ENCODE measurements around the gene HEXA. TPM values are rescaled to one million over a fixed set of nuclear protein-coding genes. Genes with fewer than 3 reads are reported as not detected.

HEXA gene
- total and polyA plus RNA-seq, 2 donors (not counting 1 experiment from before 2014, with no cell fraction given), result 80.3 to 183 TPM

DNA sequence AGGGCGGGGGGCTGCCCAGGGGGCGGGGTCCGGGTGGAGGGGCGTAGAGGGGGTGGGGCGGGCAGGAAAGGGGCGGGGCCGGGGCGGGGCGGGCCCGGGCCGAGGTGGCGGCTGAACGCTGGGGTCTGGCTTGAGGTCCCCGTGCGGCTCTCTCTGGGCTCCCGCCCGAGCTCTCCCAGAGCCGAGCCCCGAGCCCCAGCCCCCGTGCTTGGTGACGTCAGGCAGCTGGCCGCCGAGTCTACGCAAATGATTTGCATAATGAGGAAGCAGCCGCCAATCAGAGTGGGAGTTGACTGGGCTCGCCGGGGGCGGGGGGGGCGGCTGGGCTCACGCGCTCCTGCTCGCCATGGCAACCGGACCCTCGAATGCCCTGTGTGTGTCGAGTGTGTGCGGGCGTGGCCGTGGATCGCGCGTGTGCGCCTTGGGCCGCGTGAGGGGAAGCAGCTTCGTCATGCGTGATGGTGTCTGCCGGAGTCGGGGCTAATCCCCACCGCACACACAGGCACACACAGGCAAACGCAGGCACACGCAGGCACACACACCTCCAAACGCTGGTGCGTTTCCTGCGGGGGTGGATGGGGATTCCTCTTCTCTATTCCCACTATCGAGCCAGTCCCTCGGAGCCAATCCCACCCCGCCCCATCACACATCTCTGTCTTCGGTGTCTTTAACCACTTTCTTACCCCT lies 55.7 kb downstream of the HEXA start, which contains the start of gene CELF6:
Gene CELF6 (minus strand): TSS at position 173 of the 687 bp plus-strand sequence. CDS start 283 bp downstream, outside the sequence.
- Histone ChIP-seq H3K9ac (ENCODE audit: insufficient read depth, low read length) (peak within 1 kb of the TSS; percentile 37), H3K4me2 (ENCODE audit: extremely low read depth, insufficient read depth, low read length) (peak within 1 kb of the TSS; percentile 81), H3K27ac (ENCODE audit: insufficient read depth, low read length) (peak within 1 kb of the TSS; percentile 4), H3K4me1 (ENCODE audit: control insufficient read depth, extremely low read depth, insufficient read depth, low read length) (peaks cover 2% of the 10 kb centered on the region), H3K79me2 (ENCODE audit: control insufficient read depth, insufficient read depth, low read length) (no peaks in the 10 kb centered on the region), H2AFZ (ENCODE audit: low read length) (peak within 1 kb of the TSS; percentile 54), H4K20me1 (ENCODE audit: control insufficient read depth, extremely low read depth, insufficient read depth, low read length) (no peaks in the 10 kb centered on the region), H3K4me3 (replicated peaks in 1 of 4; ENCODE audit: control extremely low read depth in 1 of 4, insufficient read depth in 1 of 4, low read depth in 3 of 4, low read length in 4 of 4) (peak within 1 kb of the TSS; percentile 52 to 59 (median 56)), H3K27me3 (ENCODE audit: control insufficient read depth, insufficient read depth, low read length) (peaks cover 13% of the 10 kb centered on the region), H3K9me3 (ENCODE audit: control insufficient read depth, insufficient read depth, low read depth, low read length) (no peaks in the 10 kb centered on the region), H3K36me3 (ENCODE audit: control insufficient read depth, insufficient read depth, low read length) (no peaks in the 10 kb centered on the region)
- TF ChIP-seq, protein P1, sequence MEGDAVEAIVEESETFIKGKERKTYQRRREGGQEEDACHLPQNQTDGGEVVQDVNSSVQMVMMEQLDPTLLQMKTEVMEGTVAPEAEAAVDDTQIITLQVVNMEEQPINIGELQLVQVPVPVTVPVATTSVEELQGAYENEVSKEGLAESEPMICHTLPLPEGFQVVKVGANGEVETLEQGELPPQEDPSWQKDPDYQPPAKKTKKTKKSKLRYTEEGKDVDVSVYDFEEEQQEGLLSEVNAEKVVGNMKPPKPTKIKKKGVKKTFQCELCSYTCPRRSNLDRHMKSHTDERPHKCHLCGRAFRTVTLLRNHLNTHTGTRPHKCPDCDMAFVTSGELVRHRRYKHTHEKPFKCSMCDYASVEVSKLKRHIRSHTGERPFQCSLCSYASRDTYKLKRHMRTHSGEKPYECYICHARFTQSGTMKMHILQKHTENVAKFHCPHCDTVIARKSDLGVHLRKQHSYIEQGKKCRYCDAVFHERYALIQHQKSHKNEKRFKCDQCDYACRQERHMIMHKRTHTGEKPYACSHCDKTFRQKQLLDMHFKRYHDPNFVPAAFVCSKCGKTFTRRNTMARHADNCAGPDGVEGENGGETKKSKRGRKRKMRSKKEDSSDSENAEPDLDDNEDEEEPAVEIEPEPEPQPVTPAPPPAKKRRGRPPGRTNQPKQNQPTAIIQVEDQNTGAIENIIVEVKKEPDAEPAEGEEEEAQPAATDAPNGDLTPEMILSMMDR (conservative IDR thresholded peaks at IDR 0.05 in 1 of 2, IDR thresholded peaks at IDR 0.05 in 1 of 2; ENCODE audit: low read depth in 1 of 2, low read length in 2 of 2), result no peak
- TF ChIP-seq EZH2 (IDR thresholded peaks at IDR 0.05; ENCODE audit: low read length, missing control alignments), result no peak
- peak; percentile 77 to 80 for DNase-seq (ENCODE audit: low read depth in 2 of 2)

DNA sequence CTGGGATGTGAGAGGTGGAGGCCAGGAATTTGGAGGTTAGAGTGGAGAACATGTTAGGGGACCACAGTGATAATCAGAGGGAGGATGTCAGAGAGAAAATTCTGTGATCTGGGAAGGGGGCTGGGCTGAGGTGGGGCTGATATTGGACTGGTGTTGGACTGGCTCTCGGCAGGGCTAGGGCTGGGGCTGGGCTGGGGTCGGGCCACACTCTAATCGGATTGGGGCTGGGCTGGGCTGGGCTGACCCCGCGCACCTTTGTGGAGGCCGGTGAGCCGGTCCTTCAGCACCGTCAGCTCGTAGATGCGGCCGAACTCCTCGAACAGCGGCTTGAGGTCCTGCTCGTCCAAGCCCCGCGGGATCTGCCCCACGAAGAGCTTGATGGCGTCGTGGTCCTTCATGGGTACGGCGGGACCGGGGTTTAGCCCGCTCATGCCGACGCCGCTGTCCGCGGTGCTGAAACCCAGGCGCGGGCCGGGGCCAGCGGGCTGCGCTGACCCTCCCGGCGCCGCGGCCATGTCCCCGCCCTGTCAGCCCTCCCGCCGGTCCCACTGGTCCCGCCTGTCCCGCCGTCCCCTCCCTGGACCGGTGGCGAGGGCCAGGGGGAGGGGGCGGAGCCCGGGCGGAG lies 56.3 kb downstream of the HEXA start:
- no peak for TF ChIP-seq EZH2 (IDR thresholded peaks at IDR 0.05; ENCODE audit: low read length, missing control alignments)
- TF ChIP-seq, protein P1 (conservative IDR thresholded peaks at IDR 0.05 in 1 of 2, IDR thresholded peaks at IDR 0.05 in 1 of 2; ENCODE audit: low read depth in 1 of 2, low read length in 2 of 2), result no peak
- Histone ChIP-seq H3K27me3 (ENCODE audit: control insufficient read depth, insufficient read depth, low read length) (peaks cover 13% of the 10 kb centered on the region), H3K4me1 (ENCODE audit: control insufficient read depth, extremely low read depth, insufficient read depth, low read length) (peaks cover 2% of the 10 kb centered on the region), H3K4me3 (replicated peaks in 1 of 4; ENCODE audit: control extremely low read depth in 1 of 4, insufficient read depth in 1 of 4, low read depth in 3 of 4, low read length in 4 of 4) (peak overlapping the region in 1 of 4 experiments; percentile 25), H3K9me3 (ENCODE audit: control insufficient read depth, insufficient read depth, low read depth, low read length) (no peaks in the 10 kb centered on the region), H3K79me2 (ENCODE audit: control insufficient read depth, insufficient read depth, low read length) (no peaks in the 10 kb centered on the region), H3K9ac (ENCODE audit: insufficient read depth, low read length) (no peak overlapping the region), H3K4me2 (ENCODE audit: extremely low read depth, insufficient read depth, low read length) (no peak overlapping the region), H3K36me3 (ENCODE audit: control insufficient read depth, insufficient read depth, low read length) (no peaks in the 10 kb centered on the region), H3K27ac (ENCODE audit: insufficient read depth, low read length) (no peak overlapping the region), H4K20me1 (ENCODE audit: control insufficient read depth, extremely low read depth, insufficient read depth, low read length) (no peaks in the 10 kb centered on the region), H2AFZ (ENCODE audit: low read length) (no peak overlapping the region)
- DNase-seq (ENCODE audit: low read depth in 2 of 2), result peak; percentile 55 to 57

DNA sequence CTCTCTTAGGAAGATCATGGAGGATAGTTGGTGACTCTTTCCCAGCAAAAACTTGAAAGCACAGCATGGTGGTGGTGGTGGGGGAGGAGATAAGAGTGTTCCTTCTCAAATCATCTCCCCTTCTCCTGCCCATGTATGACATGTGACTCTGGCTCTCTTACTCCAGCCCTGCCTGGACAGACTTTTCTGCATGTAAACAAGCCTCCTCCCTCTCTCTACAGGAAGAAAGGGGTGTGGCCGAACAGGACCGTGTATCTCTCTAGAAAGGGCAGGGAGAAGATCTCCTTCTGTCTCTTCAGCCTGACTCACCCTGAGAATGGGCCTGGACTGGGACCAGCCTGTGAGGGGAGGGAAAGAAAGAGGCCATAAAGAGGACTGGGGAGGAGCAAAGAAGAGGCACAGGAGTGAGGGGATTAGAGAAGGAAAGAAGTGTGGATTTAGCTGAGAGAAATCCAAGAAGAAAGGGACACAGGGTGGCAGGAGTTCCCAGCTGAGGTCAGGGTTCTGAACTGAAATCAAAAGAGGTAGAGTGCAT lies 57.3 kb downstream of the HEXA start:
- Histone ChIP-seq H3K79me2 (ENCODE audit: control insufficient read depth, insufficient read depth, low read length) (no peaks in the 10 kb centered on the region), H3K27me3 (ENCODE audit: control insufficient read depth, insufficient read depth, low read length) (peaks cover 13% of the 10 kb centered on the region), H3K4me2 (ENCODE audit: extremely low read depth, insufficient read depth, low read length) (no peak overlapping the region), H3K4me3 (replicated peaks in 1 of 4; ENCODE audit: control extremely low read depth in 1 of 4, insufficient read depth in 1 of 4, low read depth in 3 of 4, low read length in 4 of 4) (no peak overlapping the region), H3K4me1 (ENCODE audit: control insufficient read depth, extremely low read depth, insufficient read depth, low read length) (peaks cover 2% of the 10 kb centered on the region), H4K20me1 (ENCODE audit: control insufficient read depth, extremely low read depth, insufficient read depth, low read length) (no peaks in the 10 kb centered on the region), H2AFZ (ENCODE audit: low read length) (no peak overlapping the region), H3K9me3 (ENCODE audit: control insufficient read depth, insufficient read depth, low read depth, low read length) (no peaks in the 10 kb centered on the region), H3K36me3 (ENCODE audit: control insufficient read depth, insufficient read depth, low read length) (no peaks in the 10 kb centered on the region), H3K27ac (ENCODE audit: insufficient read depth, low read length) (no peak overlapping the region), H3K9ac (ENCODE audit: insufficient read depth, low read length) (no peak overlapping the region)
- no peak for DNase-seq (ENCODE audit: low read depth in 2 of 2)
- TF ChIP-seq EZH2 (IDR thresholded peaks at IDR 0.05; ENCODE audit: low read length, missing control alignments), result no peak
- TF ChIP-seq, protein P1 (conservative IDR thresholded peaks at IDR 0.05 in 1 of 2, IDR thresholded peaks at IDR 0.05 in 1 of 2; ENCODE audit: low read depth in 1 of 2, low read length in 2 of 2), result no peak
